Upper lobe of left lung (tissue), 4 donors: ENCODE results near the gene OSBPL5.

Experiments
- CTCF ChIP-seq, 6 experiments: fragments of 450-650 bp in 4 of 6; fragments of 200-600 bp in 2 of 6; sonication (generic) in 2 of 6; IDR thresholded peaks; one replicate each; pipeline ENCODE4 v1.5.1; 2016 to 2019; ENCODE audit warnings: antibody characterized with exemption in 6 of 6
- POLR2AphosphoS5 ChIP-seq, 2 donors: sonication (generic); formaldehyde crosslinking; IDR thresholded peaks; one replicate each; pipeline ENCODE4 v1.5.1; 2017; ENCODE audit warnings: antibody characterized with exemption in 2 of 2

- no peak for TF ChIP-seq CTCF (IDR thresholded peaks at IDR 0.05)
- no peak for TF ChIP-seq POLR2AphosphoS5 (IDR thresholded peaks at IDR 0.05)
Observed at GRCh38 chr11:3108183-3108721, 56.9 kb downstream of the OSBPL5 start.
